WTC11 (cell line): ENCODE results near the gene PUS7L.

Source experiments
- CREB1 ChIP-seq: sonication (generic); formaldehyde crosslinking; IDR thresholded peaks from 2 replicates; pipeline ENCODE4 v1.8.0; 2023; ENCODE audit warnings: mild to moderate bottlenecking, missing genetic modification reagents
- MAX ChIP-seq: sonication (generic); formaldehyde crosslinking; IDR thresholded peaks from 2 replicates; pipeline ENCODE4 v1.8.0; 2022; ENCODE audit warnings: mild to moderate bottlenecking, missing genetic modification reagents
- ZNF263 ChIP-seq: sonication (generic); formaldehyde crosslinking; IDR thresholded peaks from 2 replicates; pipeline ENCODE4 v1.8.1; 2022; ENCODE audit warnings: low read depth, mild to moderate bottlenecking, moderate library complexity, missing genetic modification reagents

DNA sequence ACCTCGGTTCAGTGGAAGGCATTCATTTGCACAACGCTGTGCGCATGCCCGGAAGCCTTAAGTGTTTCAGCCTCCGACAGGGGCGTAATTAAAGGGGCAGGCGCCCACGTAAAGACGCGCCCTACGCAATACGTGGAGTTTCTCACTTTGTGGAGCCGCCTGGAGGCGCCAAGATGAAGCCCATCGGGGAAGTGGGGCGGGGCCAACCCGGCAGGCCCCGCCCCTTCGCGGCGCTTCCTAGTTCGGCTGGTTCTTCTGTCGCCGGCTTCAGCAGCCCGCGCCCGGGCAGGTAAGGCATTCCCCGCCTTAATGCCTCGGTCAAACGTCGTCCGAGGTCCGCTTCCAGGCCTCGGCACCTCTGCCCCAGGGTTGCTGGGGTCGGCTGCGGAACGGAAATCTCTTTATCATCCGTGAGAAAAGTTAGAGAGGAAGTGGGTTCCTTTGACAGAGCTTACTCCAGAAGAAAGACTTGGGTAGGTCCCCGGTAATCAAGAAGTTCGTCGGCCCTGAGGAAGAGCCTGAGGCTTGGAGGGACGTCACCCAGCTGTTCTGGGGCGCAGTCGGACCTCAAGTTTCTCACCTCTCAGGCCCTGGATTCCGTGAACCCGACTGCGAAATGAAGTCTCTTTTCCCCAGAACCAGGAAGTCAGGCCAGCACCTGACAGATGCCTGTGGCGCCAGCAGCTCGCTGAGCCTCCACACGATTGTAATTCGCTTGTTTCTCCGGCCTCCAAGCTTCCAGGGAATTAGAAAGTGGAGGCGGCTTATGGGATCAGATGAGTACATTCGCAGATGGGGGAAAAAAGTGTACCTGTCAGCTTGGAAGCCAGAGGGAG, at the start of gene PUS7L, which contains the start of gene IRAK4:
- TF ChIP-seq MAX (CRISPR knock-in tag) (peak; percentile 28; the same call in 1 of the 2 replicates), CREB1 (CRISPR knock-in tag) (no peak), ZNF263 (no peak)
